WERI-Rb-1 (cell line): ENCODE measurements around the gene RAE1.

Source experiments
- DNase-seq: peaks from one replicate; pipeline ENCODE4 v3.0.0-alpha.2; 2020
- H3K27ac ChIP-seq: fragments of 250-450 bp; sonication (Bioruptor Pico); 2 replicates; pipeline ENCODE4 v1.5.1; 2020; ENCODE audit warnings: mild to moderate bottlenecking, moderate library complexity
- H3K27me3 ChIP-seq: fragments of 250-450 bp; sonication (Bioruptor Pico); 2 replicates; pipeline ENCODE4 v1.5.1; 2021; ENCODE audit warnings: mild to moderate bottlenecking, low read depth, moderate library complexity; ENCODE audit not compliant: insufficient read depth, severe bottlenecking
- H3K36me3 ChIP-seq: fragments of 250-450 bp; sonication (Bioruptor Pico); 2 replicates; pipeline ENCODE4 v1.5.1; 2020; ENCODE audit warnings: mild to moderate bottlenecking, moderate library complexity
- H3K4me3 ChIP-seq: 2 replicates; pipeline ENCODE4 v1.5.1; 2011; ENCODE audit warnings: low read depth, mild to moderate bottlenecking, control low read depth, low read length
- H3K9me3 ChIP-seq: fragments of 250-450 bp; sonication (Bioruptor Pico); 2 replicates; pipeline ENCODE4 v1.5.1; 2021; ENCODE audit warnings: mild to moderate bottlenecking, moderate library complexity; ENCODE audit not compliant: severe bottlenecking
- TF ChIP-seq, protein P1 (sequence below): IDR thresholded peaks from 2 replicates; pipeline ENCODE4 v1.5.1; 2011; ENCODE audit warnings: low read depth, mild to moderate bottlenecking, control low read depth, inconsistent platforms, low read length

Gene RAE1

GRCh38 chr20:57386762-57387161, 35.7 kb downstream of the RAE1 start:
- no peak for DNase-seq
- Histone ChIP-seq H3K4me3 (no peak overlapping the region), H3K9me3 (no peaks in the 10 kb centered on the region), H3K27me3 (no peaks in the 10 kb centered on the region), H3K27ac (no peak overlapping the region), H3K36me3 (no peaks in the 10 kb centered on the region; the same call in none of the 2 replicates)
- TF ChIP-seq, protein P1, sequence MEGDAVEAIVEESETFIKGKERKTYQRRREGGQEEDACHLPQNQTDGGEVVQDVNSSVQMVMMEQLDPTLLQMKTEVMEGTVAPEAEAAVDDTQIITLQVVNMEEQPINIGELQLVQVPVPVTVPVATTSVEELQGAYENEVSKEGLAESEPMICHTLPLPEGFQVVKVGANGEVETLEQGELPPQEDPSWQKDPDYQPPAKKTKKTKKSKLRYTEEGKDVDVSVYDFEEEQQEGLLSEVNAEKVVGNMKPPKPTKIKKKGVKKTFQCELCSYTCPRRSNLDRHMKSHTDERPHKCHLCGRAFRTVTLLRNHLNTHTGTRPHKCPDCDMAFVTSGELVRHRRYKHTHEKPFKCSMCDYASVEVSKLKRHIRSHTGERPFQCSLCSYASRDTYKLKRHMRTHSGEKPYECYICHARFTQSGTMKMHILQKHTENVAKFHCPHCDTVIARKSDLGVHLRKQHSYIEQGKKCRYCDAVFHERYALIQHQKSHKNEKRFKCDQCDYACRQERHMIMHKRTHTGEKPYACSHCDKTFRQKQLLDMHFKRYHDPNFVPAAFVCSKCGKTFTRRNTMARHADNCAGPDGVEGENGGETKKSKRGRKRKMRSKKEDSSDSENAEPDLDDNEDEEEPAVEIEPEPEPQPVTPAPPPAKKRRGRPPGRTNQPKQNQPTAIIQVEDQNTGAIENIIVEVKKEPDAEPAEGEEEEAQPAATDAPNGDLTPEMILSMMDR = no peak

GRCh38 chr20:57387463-57387862, 36.4 kb downstream of the RAE1 start:
- Histone ChIP-seq H3K27me3 (no peaks in the 10 kb centered on the region), H3K27ac (no peak overlapping the region), H3K9me3 (no peaks in the 10 kb centered on the region), H3K36me3 (no peaks in the 10 kb centered on the region; the same call in none of the 2 replicates), H3K4me3 (no peak overlapping the region)
- no peak for DNase-seq
- TF ChIP-seq, protein P1 = no peak

- H3K27ac ChIP-seq = no peak overlapping the region
- TF ChIP-seq, protein P1 = no peak
Measured at GRCh38 chr20:57387945-57388371, 36.9 kb downstream of the RAE1 start.

DNA sequence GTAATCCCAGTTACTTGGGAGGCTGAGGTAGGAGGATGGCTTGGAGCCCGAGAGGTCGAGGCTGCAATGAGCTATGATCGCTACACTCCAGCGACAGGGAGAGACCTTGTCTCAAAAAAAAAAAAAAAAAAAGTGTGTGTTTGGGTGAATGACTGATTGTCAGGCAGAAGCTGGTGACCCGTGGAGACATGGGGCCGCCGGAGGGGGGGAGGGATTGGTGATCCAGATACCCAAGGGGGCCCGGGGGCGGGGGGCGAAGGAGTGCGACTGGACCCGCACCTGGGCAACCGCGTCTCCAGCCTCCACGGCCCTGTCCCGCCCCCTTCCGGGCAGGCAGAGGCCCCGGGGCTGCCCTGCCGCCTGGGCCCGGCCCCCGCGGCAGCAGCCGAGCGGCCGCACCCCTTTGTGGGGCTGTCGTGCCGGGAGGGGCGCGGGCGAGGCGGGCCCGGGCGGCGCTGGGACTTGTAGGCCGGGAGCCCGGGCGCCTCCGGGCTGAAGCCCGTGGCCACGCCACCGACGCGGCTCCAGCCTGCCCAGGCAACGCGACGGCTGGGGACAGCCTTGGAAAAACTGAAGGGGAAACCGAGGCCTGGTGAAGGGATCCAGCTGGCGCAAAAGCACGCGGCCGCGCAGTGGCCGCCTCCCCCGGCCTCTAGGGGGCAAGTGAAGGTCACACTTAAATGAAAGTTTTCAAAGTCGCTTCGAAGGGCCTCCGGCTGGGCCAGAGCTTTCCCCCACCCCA, 38.1 kb downstream of the RAE1 start:
- Histone ChIP-seq H3K27me3 (no peaks in the 10 kb centered on the region), H3K36me3 (peaks cover 16% of the 10 kb centered on the region), H3K9me3 (no peaks in the 10 kb centered on the region), H3K27ac (no peak overlapping the region), H3K4me3 (no peak overlapping the region)
- TF ChIP-seq, protein P1 = no peak
- no peak for DNase-seq

More at GRCh38 chr20:57387945-57388371, 36.9 kb downstream of the RAE1 start:
- Histone ChIP-seq H3K9me3 (no peaks in the 10 kb centered on the region), H3K4me3 (no peak overlapping the region), H3K27me3 (no peaks in the 10 kb centered on the region), H3K36me3 (peaks cover 5% of the 10 kb centered on the region)
- no peak for DNase-seq

- no peaks in the 10 kb centered on the region for H3K9me3 ChIP-seq
- H3K27ac ChIP-seq = no peak overlapping the region
- H3K27me3 ChIP-seq = no peaks in the 10 kb centered on the region
- TF ChIP-seq, protein P1 = no peak
- H3K36me3 ChIP-seq = peaks cover 24% of the 10 kb centered on the region
- no peak overlapping the region for H3K4me3 ChIP-seq
- DNase-seq = no peak
Measured at GRCh38 chr20:57389695-57390603, 38.9 kb downstream of the RAE1 start.
